NK-92 treated with Interleukin-12 subunit alpha and Interleukin-12 subunit beta, amount 100 ng/mL, for 24 hours (cell line): ENCODE measurements around the gene SYNDIG1.

Experiments used
- DNase-seq: peaks from one replicate; lab custom pipeline; 2025; lab: John Stamatoyannopoulos, UW

SYNDIG1 gene

GRCh38 chr20:24448170-24448569 is 21.3 kb upstream of the SYNDIG1 start:
- DNase-seq = no peak

- DNase-seq = no peak
Observed at GRCh38 chr20:24449026-24449720, 20.3 kb upstream of the SYNDIG1 start.

- DNase-seq = no peak
Observed at GRCh38 chr20:24450177-24450576, 19.3 kb upstream of the SYNDIG1 start.

- DNase-seq = no peak
Observed at GRCh38 chr20:24450624-24451376, 18.6 kb upstream of the SYNDIG1 start.

GRCh38 chr20:24451428-24451827 is 18.0 kb upstream of the SYNDIG1 start:
- no peak for DNase-seq

- no peak for DNase-seq
Observed at GRCh38 chr20:24452016-24452415, 17.4 kb upstream of the SYNDIG1 start.

GRCh38 chr20:24452498-24453127 is 16.8 kb upstream of the SYNDIG1 start:
- no peak for DNase-seq

GRCh38 chr20:24453869-24454268 is 15.6 kb upstream of the SYNDIG1 start:
- no peak for DNase-seq

- DNase-seq = no peak
Observed at GRCh38 chr20:24455081-24455480, 14.3 kb upstream of the SYNDIG1 start.

- DNase-seq = no peak
Observed at GRCh38 chr20:24456398-24456781, 13.0 kb upstream of the SYNDIG1 start.

- no peak for DNase-seq
Observed at GRCh38 chr20:24458436-24458835, 11.0 kb upstream of the SYNDIG1 start.

GRCh38 chr20:24459733-24460132 is 9.7 kb upstream of the SYNDIG1 start:
- DNase-seq = no peak

- no peak for DNase-seq
Observed at GRCh38 chr20:24460712-24461111, 8.7 kb upstream of the SYNDIG1 start.

- DNase-seq = no peak
Observed at GRCh38 chr20:24461848-24462247, 7.6 kb upstream of the SYNDIG1 start.

- no peak for DNase-seq
Observed at GRCh38 chr20:24462460-24463010, 6.9 kb upstream of the SYNDIG1 start.

GRCh38 chr20:24465159-24465558 is 4.3 kb upstream of the SYNDIG1 start:
- DNase-seq = no peak

GRCh38 chr20:24465730-24466129 is 3.7 kb upstream of the SYNDIG1 start:
- DNase-seq = no peak

- DNase-seq = no peak
Observed at GRCh38 chr20:24468401-24469115, 871 bp upstream of the SYNDIG1 start.

- no peak for DNase-seq
Observed at GRCh38 chr20:24469894-24470745, 691 bp downstream of the SYNDIG1 start.

GRCh38 chr20:24470746-24471582 is 1.5 kb downstream of the SYNDIG1 start:
- no peak for DNase-seq
